ENCODE data around the gene CASKIN1.
A peak's percentile ranks its signal among the peaks of the same experiment; 100 is the strongest.
"Not testable (repeated sequence)": the region's sequence is repeated elsewhere in the genome, so short reads cannot be mapped to it uniquely, and the experiment has no call there.

The CASKIN1 gene

DNA sequence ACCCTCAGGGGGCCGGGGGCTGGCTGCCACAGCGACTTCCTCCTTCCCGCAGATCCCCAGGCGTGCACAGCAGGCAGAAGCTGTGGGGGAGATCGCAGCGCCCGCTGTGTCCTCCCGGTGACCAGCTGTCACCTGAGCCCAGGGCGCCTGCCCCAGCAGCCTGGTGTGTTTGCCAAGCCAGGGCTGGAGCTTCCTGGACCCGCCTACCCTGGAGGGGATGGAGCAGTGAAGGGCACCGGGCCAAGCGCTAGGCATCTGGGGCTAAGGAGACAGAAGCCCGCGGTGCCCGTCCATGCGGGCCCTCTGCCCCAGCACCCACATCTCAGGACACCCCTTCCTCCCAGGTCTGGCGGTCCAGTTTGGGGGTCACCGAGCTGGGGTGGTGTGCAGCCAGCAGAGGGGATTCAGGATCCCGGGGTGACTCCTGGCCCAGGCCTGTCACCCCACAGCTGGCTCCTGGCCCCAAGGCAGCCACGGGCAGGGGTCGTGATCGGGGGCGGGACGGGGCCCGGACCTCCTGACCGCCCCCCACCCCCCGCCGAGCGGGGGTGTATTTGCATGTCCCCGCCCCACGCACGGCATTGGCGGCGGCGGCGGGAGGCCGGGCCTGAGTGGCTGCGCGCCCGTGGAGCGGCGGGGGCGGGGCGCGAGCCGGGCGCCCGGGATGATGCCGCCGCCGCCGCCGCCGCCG lies 48.3 kb downstream of the CASKIN1 start, which contains the start of gene RAB26:
TSS of gene RAB26 (plus strand) at position 645 of the 691 bp plus-strand sequence. CDS start 159 bp downstream, outside the sequence.
- Mint-ChIP-seq H3K27me3 (no peaks in the 10 kb centered on the region), H3K4me1 (ENCODE audit: low read depth) (peaks cover 24% of the 10 kb centered on the region), H3K9me3 (no peaks in the 10 kb centered on the region), H3K4me3 (peak within 1 kb of the TSS; percentile 51), H3K27ac (peak within 1 kb of the TSS; percentile 69), H3K36me3 (ENCODE audit: low read depth) (peaks cover 22% of the 10 kb centered on the region)
- DNase-seq, result peak; percentile 73

DNA sequence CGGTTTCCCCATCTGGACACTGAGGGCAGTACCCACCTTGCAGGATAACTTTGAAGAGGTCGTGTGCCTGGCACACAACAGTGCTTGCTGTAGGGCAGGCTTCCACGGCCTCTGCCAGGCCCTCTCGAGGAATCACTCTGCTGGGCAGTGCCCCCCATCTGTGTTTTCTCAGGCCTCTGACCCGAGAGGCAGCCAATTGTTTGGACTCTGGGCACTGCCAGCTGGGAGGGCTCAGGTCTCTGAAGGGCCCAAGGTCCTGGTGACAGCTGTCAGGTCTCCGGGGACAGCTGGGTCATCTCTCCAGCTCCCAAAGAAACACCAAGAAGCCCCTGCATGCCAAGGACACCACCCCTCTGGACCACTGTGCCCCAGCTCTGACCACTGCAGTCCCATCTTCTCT lies 49.0 kb downstream of the CASKIN1 start:
- DNase-seq, result no peak
- H3K27ac Mint-ChIP-seq, result peak overlapping the region; percentile 20
- H3K36me3 Mint-ChIP-seq (ENCODE audit: low read depth), result peaks cover 15% of the 10 kb centered on the region
- H3K27me3 Mint-ChIP-seq, result no peaks in the 10 kb centered on the region
- H3K4me1 Mint-ChIP-seq (ENCODE audit: low read depth), result peaks cover 23% of the 10 kb centered on the region
- no peaks in the 10 kb centered on the region for H3K9me3 Mint-ChIP-seq
- H3K4me3 Mint-ChIP-seq, result no peak overlapping the region

DNA sequence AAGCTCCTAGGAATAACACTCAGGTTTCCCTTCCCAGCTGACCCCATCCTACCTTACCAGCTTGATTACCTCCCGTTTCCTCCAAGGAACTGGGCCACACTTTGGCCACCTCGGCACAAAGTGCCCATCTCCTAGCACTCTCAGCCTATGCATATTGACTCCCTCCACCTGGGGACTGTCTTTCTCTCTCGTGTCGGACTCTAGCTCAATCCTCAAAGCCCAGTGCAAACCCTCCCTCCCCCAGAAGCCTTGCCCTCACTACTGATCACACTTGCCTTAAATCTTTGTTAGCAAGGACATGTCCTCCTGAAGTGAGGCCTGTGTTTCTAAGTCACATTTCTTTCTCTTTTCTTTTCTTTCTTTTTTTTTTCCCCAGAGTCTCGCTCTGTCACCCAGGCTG lies 50.6 kb downstream of the CASKIN1 start:
- no peaks in the 10 kb centered on the region for H3K27me3 Mint-ChIP-seq
- no peak for DNase-seq
- H3K9me3 Mint-ChIP-seq, result no peaks in the 10 kb centered on the region
- no peak overlapping the region for H3K27ac Mint-ChIP-seq
- H3K4me1 Mint-ChIP-seq (ENCODE audit: low read depth), result peaks cover 11% of the 10 kb centered on the region
- H3K4me3 Mint-ChIP-seq, result no peak overlapping the region
- no peaks in the 10 kb centered on the region for H3K36me3 Mint-ChIP-seq (ENCODE audit: low read depth)

DNA sequence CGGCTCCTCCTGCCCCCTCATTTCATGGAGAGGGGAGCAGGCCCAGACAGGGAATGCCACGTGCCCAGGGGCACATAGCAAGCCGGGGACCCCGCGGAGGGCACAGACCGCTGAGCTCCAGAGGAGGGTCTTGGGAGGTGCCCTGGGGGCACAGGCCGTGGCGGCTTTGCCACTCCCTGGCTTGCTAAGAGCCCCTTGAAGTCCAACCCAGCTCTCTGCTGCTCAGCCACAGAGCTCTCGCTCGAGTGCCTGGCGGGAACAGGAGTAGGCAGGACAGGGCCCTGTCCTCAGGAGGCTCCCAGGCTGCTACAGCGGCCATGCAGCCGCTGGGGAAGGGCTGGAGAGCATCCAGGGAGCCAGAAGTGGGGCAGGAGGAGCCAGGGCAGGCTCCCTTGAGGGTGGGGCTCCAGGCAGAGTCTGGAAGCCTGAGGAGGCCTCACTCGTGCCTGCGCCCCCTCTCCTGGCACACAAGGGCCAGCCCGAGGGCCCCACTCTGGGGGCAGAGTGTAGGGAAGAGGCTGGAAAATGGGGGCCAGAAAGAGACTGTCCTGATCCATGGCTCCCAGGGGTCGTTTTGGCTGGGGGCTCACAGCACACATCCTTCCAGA lies 52.4 kb downstream of the CASKIN1 start:
- Mint-ChIP-seq H3K36me3 (ENCODE audit: low read depth) (no peaks in the 10 kb centered on the region), H3K27ac (no peak overlapping the region), H3K4me3 (no peak overlapping the region), H3K27me3 (no peaks in the 10 kb centered on the region), H3K9me3 (no peaks in the 10 kb centered on the region), H3K4me1 (ENCODE audit: low read depth) (peaks cover 4% of the 10 kb centered on the region)
- no peak for DNase-seq

DNA sequence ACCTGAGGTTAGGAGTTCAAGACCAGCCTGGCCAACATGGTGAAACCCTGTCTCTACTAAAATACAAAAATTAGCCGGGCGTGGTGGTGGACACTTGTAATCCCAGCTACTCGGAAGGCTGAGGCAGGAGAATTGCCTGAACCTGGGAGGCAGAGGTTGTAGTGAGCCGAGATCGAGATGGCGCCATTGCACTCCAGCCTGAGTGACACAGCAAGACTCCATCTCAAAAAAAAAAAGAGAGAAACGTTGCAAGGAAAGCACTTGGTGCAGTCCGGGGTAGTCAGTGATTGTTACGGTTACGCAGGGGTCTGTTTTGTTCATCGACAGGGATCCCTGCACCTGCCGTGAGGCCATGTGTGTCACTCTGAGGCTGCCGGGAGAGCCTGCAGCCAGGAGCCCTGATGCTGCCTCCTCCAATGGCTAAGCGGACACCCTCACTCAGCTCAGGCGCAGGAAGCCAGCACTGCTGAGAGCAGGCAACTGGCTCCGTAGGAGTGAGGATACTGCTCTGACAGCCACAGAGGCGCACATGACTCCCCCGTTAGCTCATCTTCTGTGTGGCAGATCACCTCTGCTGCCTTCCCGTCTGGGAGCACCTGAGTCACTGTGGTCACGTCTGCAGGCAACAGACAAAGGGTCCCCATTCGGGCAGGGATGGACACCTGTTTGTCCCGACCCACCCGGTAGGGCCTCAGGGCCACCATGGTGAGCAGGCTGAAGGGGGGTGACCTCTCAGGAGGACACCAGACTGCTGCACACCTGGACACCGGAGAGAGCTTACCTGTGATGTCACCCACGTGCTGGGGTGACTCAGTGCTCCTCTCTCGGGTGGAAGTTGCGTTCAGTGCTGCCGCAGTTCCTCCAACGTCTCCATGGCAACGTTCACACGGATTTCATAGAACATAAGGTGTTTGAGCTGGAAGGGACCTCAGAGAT lies 53.2 kb downstream of the CASKIN1 start:
- Mint-ChIP-seq H3K4me1 (ENCODE audit: low read depth) (peaks cover 4% of the 10 kb centered on the region), H3K27me3 (no peaks in the 10 kb centered on the region), H3K9me3 (no peaks in the 10 kb centered on the region), H3K36me3 (ENCODE audit: low read depth) (no peaks in the 10 kb centered on the region), H3K27ac (no peak overlapping the region), H3K4me3 (no peak overlapping the region)
- DNase-seq, result no peak

DNA sequence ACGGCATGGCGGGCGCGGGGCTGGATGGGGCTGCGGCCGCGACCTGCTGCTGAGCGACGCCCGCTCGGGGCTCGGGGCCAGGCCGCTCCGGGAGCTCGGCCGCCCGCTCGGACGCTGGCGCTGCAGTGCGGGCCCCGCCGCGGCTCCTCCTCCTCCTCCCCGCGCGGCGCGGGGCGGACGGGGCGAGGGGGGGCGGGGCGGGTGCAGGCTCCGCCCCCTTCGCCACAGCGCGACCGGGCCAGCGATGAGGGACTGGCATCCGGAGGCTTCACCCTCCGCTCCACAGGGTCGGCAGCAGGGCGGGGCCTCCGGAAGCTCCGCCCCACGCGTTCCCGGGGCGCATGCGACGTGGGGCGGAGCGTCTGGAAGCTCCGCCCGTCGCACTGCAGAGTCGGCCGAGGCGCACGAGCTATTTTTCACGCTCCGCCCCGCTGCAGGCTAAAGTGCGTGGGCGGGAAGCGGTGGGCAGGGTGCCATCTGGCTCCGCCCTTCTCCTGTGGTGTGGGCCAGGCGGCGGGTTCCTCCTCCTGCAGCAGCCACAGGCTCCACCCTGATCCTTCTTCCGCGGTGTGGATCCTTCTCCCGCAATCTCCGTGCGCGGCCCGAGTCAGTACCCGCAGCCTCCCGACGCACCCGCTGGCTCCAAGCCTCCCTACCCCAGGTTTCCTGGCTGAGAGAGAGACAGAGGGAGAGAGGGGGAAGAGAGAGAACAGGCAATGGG lies 60.5 kb downstream of the CASKIN1 start, which contains the start of gene PKD1:
TSS of gene PKD1 (minus strand) at position 129 of the 721 bp plus-strand sequence. CDS start 209 bp downstream, outside the sequence.
- H3K4me1 Mint-ChIP-seq (ENCODE audit: low read depth), result peaks cover 13% of the 10 kb centered on the region
- not testable (repeated sequence) for H3K9me3 Mint-ChIP-seq

DNA sequence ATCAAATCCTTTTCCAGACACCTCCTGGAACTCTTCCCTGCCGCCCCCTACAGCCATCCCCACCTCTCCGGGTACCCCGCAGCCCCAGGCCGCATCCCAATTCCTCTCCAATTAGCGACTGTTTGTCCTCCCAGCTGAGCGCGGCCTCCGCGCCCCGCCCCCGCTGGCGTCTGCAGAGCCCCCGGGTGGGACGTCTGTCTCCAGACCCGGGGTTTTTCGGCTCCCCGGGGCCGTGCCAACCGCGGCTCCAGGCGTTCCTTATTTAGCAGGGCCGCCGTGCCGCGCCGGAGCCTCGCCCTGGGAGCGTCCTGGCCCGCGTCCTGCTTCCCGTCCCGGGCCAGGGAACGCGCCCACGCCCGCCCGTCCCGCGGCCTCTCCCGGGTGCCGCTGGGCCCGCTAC lies 61.3 kb downstream of the CASKIN1 start:
- peaks cover 10% of the 10 kb centered on the region for H3K4me1 Mint-ChIP-seq (ENCODE audit: low read depth)

More for the DNA sequence above, 60.5 kb downstream of the CASKIN1 start, which contains the start of gene PKD1:
- H3K27ac Mint-ChIP-seq, result peak within 1 kb of the TSS; percentile 93
- H3K4me3 Mint-ChIP-seq, result peak within 1 kb of the TSS; percentile 83
- DNase-seq, result peak; percentile 99
- not testable (repeated sequence) for H3K27me3 Mint-ChIP-seq; H3K36me3 Mint-ChIP-seq (ENCODE audit: low read depth)

DNA sequence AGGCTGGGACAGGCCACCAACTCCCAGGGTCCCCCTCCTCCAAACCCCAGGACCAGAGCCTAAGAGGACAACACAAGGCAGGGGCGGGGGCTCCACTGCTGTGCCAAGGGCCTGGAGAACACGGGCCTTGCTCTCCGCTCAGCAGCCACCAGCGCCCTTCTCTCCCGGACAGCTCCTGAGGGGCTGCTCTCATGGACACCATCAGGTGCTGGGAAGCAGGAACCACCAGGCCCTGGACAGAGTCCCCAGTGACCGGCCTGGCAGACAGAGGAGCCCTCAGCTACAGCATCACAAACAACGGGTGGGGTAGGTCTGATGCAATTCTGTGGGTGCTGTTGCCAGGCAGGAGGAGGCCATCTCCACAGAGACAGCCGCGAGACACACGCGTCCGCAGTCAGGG lies 62.6 kb downstream of the CASKIN1 start:
- H3K27me3 Mint-ChIP-seq; H3K9me3 Mint-ChIP-seq; DNase-seq; H3K4me3 Mint-ChIP-seq; H3K27ac Mint-ChIP-seq; H3K36me3 Mint-ChIP-seq (ENCODE audit: low read depth): not testable (repeated sequence)
- H3K4me1 Mint-ChIP-seq (ENCODE audit: low read depth), result peaks cover 10% of the 10 kb centered on the region

More for the DNA sequence above, 61.3 kb downstream of the CASKIN1 start:
- peak; percentile 54 for DNase-seq
- not testable (repeated sequence) for H3K36me3 Mint-ChIP-seq (ENCODE audit: low read depth); H3K27ac Mint-ChIP-seq; H3K27me3 Mint-ChIP-seq; H3K9me3 Mint-ChIP-seq
- peak overlapping the region; percentile 83 for H3K4me3 Mint-ChIP-seq

DNA sequence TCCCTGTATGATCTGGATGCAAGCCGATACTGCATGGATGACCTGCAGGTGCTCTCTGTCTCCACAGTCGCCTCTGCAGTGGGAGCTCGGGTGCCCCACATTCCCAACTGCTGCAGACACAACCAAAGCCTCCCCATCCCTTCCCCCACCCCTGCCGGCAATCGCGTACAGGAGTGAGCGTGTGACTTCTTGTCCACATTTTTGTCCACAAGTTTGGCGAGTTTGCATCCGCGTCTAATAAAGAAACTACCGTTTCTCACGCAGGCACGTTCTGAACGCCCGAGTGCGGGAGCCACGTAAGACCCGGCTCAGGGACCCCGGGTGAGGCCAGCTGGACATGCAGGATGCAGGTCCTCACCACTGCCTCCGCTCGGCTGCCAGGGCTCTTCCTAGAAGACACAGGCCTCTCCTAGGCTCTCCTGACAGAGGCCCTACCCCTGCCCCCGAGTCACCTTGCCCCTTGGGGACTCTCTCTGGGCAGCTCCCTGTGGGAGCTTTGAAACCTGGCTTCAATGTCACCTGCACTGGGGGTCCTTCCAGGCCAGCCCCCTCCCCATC lies 66.4 kb downstream of the CASKIN1 start:
- H3K9me3 Mint-ChIP-seq; H3K4me3 Mint-ChIP-seq; DNase-seq; H3K27me3 Mint-ChIP-seq; H3K36me3 Mint-ChIP-seq (ENCODE audit: low read depth): not testable (repeated sequence)
- Mint-ChIP-seq H3K4me1 (ENCODE audit: low read depth) (peaks cover 26% of the 10 kb centered on the region), H3K27ac (peak overlapping the region; percentile 55)

DNA sequence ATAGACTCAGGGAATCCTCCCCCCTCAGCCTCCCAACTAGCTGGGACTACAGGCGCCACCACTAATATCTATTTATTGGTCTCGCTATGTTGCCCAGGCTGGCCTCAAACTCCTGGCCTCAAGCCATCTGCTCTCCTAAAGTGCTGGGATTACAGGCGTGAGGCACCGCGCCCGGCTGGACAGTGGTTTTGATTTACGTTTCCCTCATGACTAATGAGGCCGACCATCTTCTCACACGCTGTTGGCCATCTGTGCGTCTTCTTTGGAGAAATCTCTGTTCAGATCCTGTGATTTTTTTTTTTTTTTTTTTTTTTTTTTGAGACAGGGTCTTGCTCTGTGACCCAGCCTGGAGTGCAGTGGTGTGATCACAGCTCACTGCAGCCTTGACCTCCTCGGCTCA lies 67.2 kb downstream of the CASKIN1 start:
- DNase-seq; H3K27ac Mint-ChIP-seq; H3K4me3 Mint-ChIP-seq; H3K36me3 Mint-ChIP-seq (ENCODE audit: low read depth); H3K9me3 Mint-ChIP-seq; H3K27me3 Mint-ChIP-seq: not testable (repeated sequence)
- peaks cover 25% of the 10 kb centered on the region for H3K4me1 Mint-ChIP-seq (ENCODE audit: low read depth)

DNA sequence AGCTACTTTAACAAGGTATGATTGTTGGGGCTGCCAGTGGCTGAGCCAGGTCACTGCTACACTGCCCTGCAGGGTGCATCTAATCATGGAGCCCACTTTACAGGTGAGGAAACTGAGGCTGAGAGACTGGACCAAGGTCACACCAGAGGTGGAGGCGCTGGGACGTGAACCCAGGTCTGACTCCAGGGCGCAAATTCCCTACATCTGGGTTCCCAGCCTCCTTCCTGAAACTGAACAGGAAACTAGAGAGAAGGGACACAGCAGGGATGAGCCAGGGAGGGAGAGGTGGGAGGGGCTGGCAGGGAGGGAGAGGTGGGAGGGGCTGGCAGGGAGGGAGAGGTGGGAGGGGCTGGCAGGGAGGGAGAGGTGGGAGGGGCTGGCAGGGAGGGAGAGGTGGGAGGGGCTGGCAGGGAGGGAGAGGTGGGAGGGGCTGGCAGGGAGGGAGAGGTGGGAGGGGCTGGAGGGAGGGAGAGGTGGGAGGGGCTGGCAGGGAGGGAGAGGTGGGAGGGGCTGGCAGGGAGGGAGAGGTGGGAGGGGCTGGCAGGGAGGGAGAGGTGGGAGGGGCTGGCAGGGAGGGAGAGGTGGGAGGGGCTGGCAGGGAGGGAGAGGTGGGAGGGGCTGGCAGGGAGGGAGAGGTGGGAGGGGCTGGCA lies 68.7 kb downstream of the CASKIN1 start:
- H3K36me3 Mint-ChIP-seq (ENCODE audit: low read depth); H3K4me3 Mint-ChIP-seq; H3K27ac Mint-ChIP-seq; H3K9me3 Mint-ChIP-seq; DNase-seq; H3K27me3 Mint-ChIP-seq: not testable (repeated sequence)
- H3K4me1 Mint-ChIP-seq (ENCODE audit: low read depth), result peaks cover 25% of the 10 kb centered on the region

Data from activated T-cell treated with anti-CD3 and anti-CD28 coated beads, Interleukin-2, amount 50 U/mL, for 24 hours (primary cell).